Right cardiac atrium (tissue), 5 donors: ENCODE measurements around the gene MICB. TPM values are rescaled to one million over a fixed set of nuclear protein-coding genes. Genes with fewer than 3 reads are reported as not detected.
"Not testable (repeated sequence)": the region's sequence is repeated elsewhere in the genome, so short reads cannot be mapped to it uniquely, and the experiment has no call there.

Experiments used
- ATAC-seq, 2 donors: fragments of 200-7000 bp; cut with Tn5 transposase; one replicate each; pipeline versions ENCODE4 v1.8.0 to v1.9.1; 2020; ENCODE audit warnings: moderate library complexity in 2 of 2, mild to moderate bottlenecking in 1 of 2
- DNase-seq, 3 donors: peaks; one replicate each; pipeline ENCODE4 v3.0.0-alpha.2; 2020
- H3K27ac ChIP-seq: one replicate; pipeline ENCODE4 v1.5.1; 2013; ENCODE audit warnings: mild to moderate bottlenecking, low read length, control low read depth, moderate library complexity
- H3K27me3 ChIP-seq: one replicate; pipeline ENCODE4 v1.6.1; 2013; ENCODE audit not compliant: control insufficient read depth, insufficient read depth
- H3K4me1 ChIP-seq: one replicate; pipeline ENCODE4 v1.6.1; 2013; ENCODE audit warnings: low read length; ENCODE audit not compliant: control insufficient read depth, insufficient read depth
- H3K4me3 ChIP-seq: one replicate; pipeline ENCODE4 v1.5.1; 2013; ENCODE audit warnings: low read length, control low read depth
- H3K9me3 ChIP-seq: one replicate; pipeline ENCODE4 v1.6.1; 2013; ENCODE audit warnings: low read length; ENCODE audit not compliant: control insufficient read depth
- WGBS: extraction: QIAGEN DNeasy Blood & Tissue Kit; methylation state at CpG from one replicate; pipeline ENCODE4 v1.1.7; 2013; 5-methylcytosine and 5-hydroxymethylcytosine counted together
- intact Hi-C, 4 donors: fragments of 100-400 bp; cut with DNase I; formaldehyde crosslinking; loops; one replicate each; pipeline versions ENCODE4 v1.11.0 to v1.14.0; 2022 to 2023
- polyA plus RNA-seq: library from polyadenylated mRNA; stranded (reverse); fragments of 200-250 nt; gene quantifications from one replicate; pipeline ENCODE4 v1.2.3, GENCODE V29; 2013
- total RNA-seq, 4 donors: library from RNA; stranded (reverse); fragmentation: NEBNext Ultra II Directional; extraction: Animal tissue kit (Norgen Biotek cat#: 25700); gene quantifications; one replicate each; pipeline ENCODE4 v1.2.1, GENCODE V29; 2021
- donor health status: healthy with polysubstance abuse.
- donor health status: DM: no; HTN: yes; CAD: no.
- donor health status: DM: no; HTN: no; CAD: no.
- donor health status: DM: no; HTN: yes; CAD: no; lungs with severe emphysema.
- donor health status: DM: yes; HTN: yes; CAD: no.

Gene MICB
- total and polyA plus RNA-seq, 5 donors = 1.2 to 1.8 (median 1.6) TPM

GRCh38 chr6:31544676-31545075 is 46.7 kb downstream of the MICB start:
- DNase-seq = no peak
- no peak for ATAC-seq
- intact Hi-C loops = loop anchor here (5.0 kb wide), 3 partner anchors 38 to 118 kb away; partner anchors contain the start of genes LTB (in 2 of the 4), C6orf47 (in 1 of the 4) and GPANK1 (in 1 of the 4)

GRCh38 chr6:31545291-31545690 is 47.3 kb downstream of the MICB start:
- Histone ChIP-seq H3K27me3 (no peaks in the 10 kb centered on the region), H3K4me3 (no peak overlapping the region), H3K9me3 (no peaks in the 10 kb centered on the region), H3K27ac (no peak overlapping the region), H3K4me1 (peaks cover 6% of the 10 kb centered on the region)
- ATAC-seq = no peak
- intact Hi-C loops = loop anchor here (5.0 kb wide), 3 partner anchors 37 to 117 kb away; partner anchors contain the start of genes LTB (in 2 of the 4), C6orf47 (in 1 of the 4) and GPANK1 (in 1 of the 4)
- 78% methylated on average over 7 of the region's 7 CpGs for WGBS
- DNase-seq = no peak

More at GRCh38 chr6:31544676-31545075, 46.7 kb downstream of the MICB start:
- Histone ChIP-seq H3K4me1 (peaks cover 9% of the 10 kb centered on the region), H3K27me3 (no peaks in the 10 kb centered on the region), H3K27ac (no peak overlapping the region), H3K9me3 (no peaks in the 10 kb centered on the region), H3K4me3 (no peak overlapping the region)
- 82% methylated on average over 2 of the region's 2 CpGs for WGBS

GRCh38 chr6:31546339-31546957 is 48.5 kb downstream of the MICB start, which contains the start of gene ATP6V1G2:
TSS of gene ATP6V1G2 (minus strand) at chr6:31546608. CDS start at chr6:31546559, 49 bp downstream.
- Histone ChIP-seq H3K4me1 (peaks cover 4% of the 10 kb centered on the region), H3K9me3 (no peaks in the 10 kb centered on the region), H3K4me3 (peak within 1 kb of the TSS; percentile 56), H3K27me3 (no peaks in the 10 kb centered on the region), H3K27ac (peak within 1 kb of the TSS; percentile 82)
- 8% methylated on average over 11 of the region's 11 CpGs for WGBS
- DNase-seq (peak; percentile 85 to 95 (median 94)), ATAC-seq (peak; percentile 81 to 83)
- intact Hi-C loops = loop anchor here (2.0 to 5.0 kb wide), 4 partner anchors 36 to 116 kb away; partner anchors contain the start of genes LTB (in 2 of the 4), C6orf47 (in 1 of the 4) and GPANK1 (in 1 of the 4)

GRCh38 chr6:31546958-31547726 is 49.2 kb downstream of the MICB start, which contains the start of gene NFKBIL1:
TSS of gene NFKBIL1 (plus strand) at chr6:31547608. CDS start at chr6:31547695, 87 bp downstream.
- peak; percentile 97 for ATAC-seq
- Histone ChIP-seq H3K4me1 (peaks cover 4% of the 10 kb centered on the region), H3K9me3 (no peaks in the 10 kb centered on the region), H3K4me3 (peak within 1 kb of the TSS; percentile 56), H3K27me3 (no peaks in the 10 kb centered on the region), H3K27ac (peak within 1 kb of the TSS; percentile 82)
- WGBS = under 1% methylated on average over 25 of the region's 25 CpGs
- intact Hi-C loops = loop anchor here (2.0 to 5.0 kb wide), 4 partner anchors 35 to 115 kb away; partner anchors contain the start of genes LTB (in 2 of the 4), C6orf47 (in 1 of the 4) and GPANK1 (in 1 of the 4)
- DNase-seq = peak; percentile 96 to 98 (median 97)

GRCh38 chr6:31547727-31548543 is 50.0 kb downstream of the MICB start:
- 77% methylated on average over 24 of the region's 24 CpGs for WGBS
- Histone ChIP-seq H3K27ac (peak overlapping the region; percentile 82), H3K4me3 (peak overlapping the region; percentile 56), H3K9me3 (no peaks in the 10 kb centered on the region), H3K27me3 (no peaks in the 10 kb centered on the region), H3K4me1 (peaks cover 4% of the 10 kb centered on the region)
- peak in 1 of 2 donors; percentile 3 for ATAC-seq
- intact Hi-C loops = loop anchor here (2.0 to 5.0 kb wide), 4 partner anchors 34 to 114 kb away; partner anchors contain the start of genes LTB (in 2 of the 4), C6orf47 (in 1 of the 4) and GPANK1 (in 1 of the 4)
- DNase-seq = peak in 2 of 3 donors; percentile 71 to 72

- DNase-seq = no peak
- no peak for ATAC-seq
- peaks cover 4% of the 10 kb centered on the region for H3K4me1 ChIP-seq
- H3K27ac ChIP-seq = no peak overlapping the region
- H3K27me3 ChIP-seq = no peaks in the 10 kb centered on the region
- intact Hi-C loops = loop anchor here (5.0 kb wide), 3 partner anchors 34 to 114 kb away; partner anchors contain the start of genes LTB (in 2 of the 4), C6orf47 (in 1 of the 4) and GPANK1 (in 1 of the 4)
- 92% methylated on average over 2 of the region's 2 CpGs for WGBS
- no peaks in the 10 kb centered on the region for H3K9me3 ChIP-seq
- H3K4me3 ChIP-seq = no peak overlapping the region
Observed at GRCh38 chr6:31548544-31548873, 50.6 kb downstream of the MICB start.

GRCh38 chr6:31551371-31551770 is 53.4 kb downstream of the MICB start:
- intact Hi-C loops = loop anchor here in 1 of 4 donors (5.0 kb wide), 1 partner anchor 36 kb away; the partner anchor contains the start of gene LST1
- peak in 2 of 3 donors; percentile 72 to 79 for DNase-seq
- not testable (repeated sequence) for H3K27ac ChIP-seq

GRCh38 chr6:31556307-31556706 is 58.4 kb downstream of the MICB start:
- H3K27me3 ChIP-seq = no peaks in the 10 kb centered on the region
- intact Hi-C loops = no loop called here
- no peak overlapping the region for H3K4me3 ChIP-seq
- ATAC-seq = no peak
- peaks cover 18% of the 10 kb centered on the region for H3K4me1 ChIP-seq
- no peaks in the 10 kb centered on the region for H3K9me3 ChIP-seq
- 61% methylated on average over 3 of the region's 3 CpGs for WGBS
- no peak overlapping the region for H3K27ac ChIP-seq
- DNase-seq = no peak

More at GRCh38 chr6:31551371-31551770, 53.4 kb downstream of the MICB start:
- H3K27me3 ChIP-seq, ATAC-seq, H3K4me3 ChIP-seq, H3K9me3 ChIP-seq, H3K4me1 ChIP-seq: not testable (repeated sequence)
- 57% methylated on average over 5 of the region's 5 CpGs for WGBS

GRCh38 chr6:31557443-31558317 is 59.7 kb downstream of the MICB start:
- intact Hi-C loops = no loop called here
- Histone ChIP-seq H3K4me1 (peaks cover 18% of the 10 kb centered on the region), H3K4me3 (no peak overlapping the region), H3K9me3 (no peaks in the 10 kb centered on the region), H3K27ac (peak overlapping the region; percentile 55), H3K27me3 (no peaks in the 10 kb centered on the region)
- ATAC-seq (no peak), DNase-seq (peak in 2 of 3 donors; percentile 59 to 65)
- 62% methylated on average over 24 of the region's 24 CpGs for WGBS
